HG03520 (cell line): ENCODE results near the gene KIAA1958.
"Not testable (repeated sequence)": the region's sequence is repeated elsewhere in the genome, so short reads cannot be mapped to it uniquely, and the experiment has no call there.

Experiments used
- ATAC-seq: cut with Tn5 transposase; IDR thresholded peaks from one replicate; pipeline ENCODE4 v1.9.1; 2021; ENCODE audit warnings: mild to moderate bottlenecking, moderate library complexity; ENCODE audit not compliant: unreplicated experiment

Gene KIAA1958

DNA sequence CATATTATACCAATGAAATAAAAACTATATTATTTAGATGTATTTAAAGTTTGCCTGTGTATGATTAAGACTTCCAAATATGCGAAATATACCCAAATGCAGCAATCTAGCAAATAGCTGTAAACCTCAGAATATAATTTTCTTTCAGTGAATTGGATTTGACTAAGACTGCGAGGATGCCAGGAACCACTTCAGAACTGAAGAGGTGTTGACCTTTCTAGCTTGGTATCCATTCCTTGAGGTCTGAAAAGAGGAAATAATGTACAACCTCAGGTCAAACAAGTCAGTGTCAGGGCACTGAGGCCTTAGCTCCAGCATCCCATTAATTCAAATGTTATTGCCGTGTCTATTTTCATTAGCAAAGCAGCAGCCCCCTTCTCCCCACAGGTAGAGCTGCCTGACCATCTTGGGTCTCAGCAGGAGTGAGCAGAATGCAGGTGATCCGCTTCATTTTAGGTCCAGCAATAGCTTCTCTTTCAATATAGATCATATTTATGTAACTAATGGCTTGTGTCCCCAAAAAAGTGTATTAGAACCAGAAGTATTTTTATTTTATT, 100.0 kb downstream of the KIAA1958 start:
- no peak for ATAC-seq

DNA sequence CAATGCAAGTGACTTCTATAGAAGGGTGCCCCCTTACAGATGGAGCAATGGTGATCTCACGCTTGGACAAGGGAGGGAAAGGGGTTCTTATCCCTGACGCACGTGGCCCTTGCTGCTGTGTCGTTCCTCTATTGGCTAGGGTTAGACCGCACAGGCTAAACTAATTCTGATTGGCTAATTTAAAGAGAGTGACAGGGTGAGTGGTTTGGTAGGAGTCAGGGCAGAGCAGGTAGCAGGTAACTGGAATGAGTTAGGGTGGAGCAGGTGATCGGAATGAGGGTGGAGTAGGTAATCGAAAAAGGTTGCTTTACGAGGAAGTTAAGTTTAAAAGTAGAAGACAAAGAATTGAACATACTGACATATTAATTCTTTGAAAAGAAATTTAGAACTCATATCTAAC, 105.2 kb downstream of the KIAA1958 start:
- ATAC-seq: not testable (repeated sequence)

DNA sequence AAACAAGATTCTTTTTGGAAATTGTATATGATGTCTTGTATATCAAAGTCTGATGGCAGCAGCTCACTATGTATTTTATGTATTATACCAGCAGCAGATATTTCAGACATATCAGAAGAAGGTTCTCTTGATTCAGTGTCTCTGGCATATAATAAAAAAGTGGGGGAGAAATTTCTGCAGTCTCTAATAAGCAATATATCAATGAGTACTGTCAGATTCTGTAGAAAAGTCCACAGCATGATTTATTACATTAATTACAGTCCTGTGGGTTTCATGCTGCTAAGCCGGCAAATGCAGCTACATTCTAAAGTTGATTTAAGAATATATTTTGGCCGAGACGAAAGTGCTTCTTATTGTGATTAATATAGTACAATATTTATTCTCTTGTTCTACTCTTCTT, 113.1 kb downstream of the KIAA1958 start:
- no peak for ATAC-seq

DNA sequence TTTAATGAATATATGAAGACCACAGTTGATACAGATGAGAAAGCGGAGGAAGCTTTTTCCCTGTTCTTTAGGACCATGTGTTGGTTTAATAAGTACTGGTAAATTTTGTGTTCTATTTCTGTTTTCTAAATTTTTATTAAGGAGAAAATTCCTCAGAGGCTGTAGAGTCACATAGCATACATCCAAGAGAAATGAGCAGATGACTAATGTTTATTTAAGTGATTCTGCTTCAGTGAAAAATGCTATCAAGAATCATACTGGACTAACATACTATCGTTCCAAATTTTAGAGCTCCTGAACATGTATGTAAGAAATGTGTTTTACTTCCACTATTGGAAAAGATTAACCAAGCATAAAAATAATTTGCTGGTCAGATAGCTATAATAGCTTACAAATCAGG, 115.0 kb downstream of the KIAA1958 start:
- no peak for ATAC-seq

DNA sequence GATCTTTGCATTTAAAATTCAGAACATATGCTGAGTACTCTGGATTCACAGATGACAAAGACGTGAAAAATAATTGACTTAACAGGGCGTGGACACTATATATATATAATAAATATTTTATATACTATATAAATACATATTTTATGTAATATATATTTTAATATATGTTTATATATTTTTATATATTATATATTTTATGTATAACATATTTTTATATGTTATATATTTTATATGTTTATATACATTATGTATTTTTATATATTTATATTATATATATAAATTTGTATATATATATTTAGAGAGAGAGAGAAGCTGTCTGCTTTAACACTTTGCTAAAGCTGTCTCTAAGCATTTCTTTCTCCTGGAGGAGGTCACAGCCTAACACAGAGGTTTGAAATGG, 118.2 kb downstream of the KIAA1958 start:
- ATAC-seq: no peak

DNA sequence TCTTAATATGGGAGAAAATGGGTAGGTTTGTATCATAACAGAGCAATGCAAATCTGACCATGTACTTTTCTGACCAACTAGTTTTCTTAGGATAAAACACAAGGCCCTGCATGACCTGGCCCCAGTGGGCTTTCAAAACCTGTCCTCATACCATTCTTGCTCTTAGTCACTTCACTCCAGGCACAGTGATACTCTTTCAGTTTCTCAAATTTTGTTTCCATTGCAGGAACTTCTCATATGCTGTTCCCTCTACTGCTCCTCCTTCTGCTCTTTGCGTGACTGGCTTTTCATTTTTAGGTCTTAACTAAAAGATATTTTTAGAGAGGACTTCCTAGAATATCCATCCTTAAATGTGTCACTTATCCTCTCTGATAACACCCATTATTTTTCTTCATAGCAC, 118.9 kb downstream of the KIAA1958 start:
- peak; percentile 79 for ATAC-seq

DNA sequence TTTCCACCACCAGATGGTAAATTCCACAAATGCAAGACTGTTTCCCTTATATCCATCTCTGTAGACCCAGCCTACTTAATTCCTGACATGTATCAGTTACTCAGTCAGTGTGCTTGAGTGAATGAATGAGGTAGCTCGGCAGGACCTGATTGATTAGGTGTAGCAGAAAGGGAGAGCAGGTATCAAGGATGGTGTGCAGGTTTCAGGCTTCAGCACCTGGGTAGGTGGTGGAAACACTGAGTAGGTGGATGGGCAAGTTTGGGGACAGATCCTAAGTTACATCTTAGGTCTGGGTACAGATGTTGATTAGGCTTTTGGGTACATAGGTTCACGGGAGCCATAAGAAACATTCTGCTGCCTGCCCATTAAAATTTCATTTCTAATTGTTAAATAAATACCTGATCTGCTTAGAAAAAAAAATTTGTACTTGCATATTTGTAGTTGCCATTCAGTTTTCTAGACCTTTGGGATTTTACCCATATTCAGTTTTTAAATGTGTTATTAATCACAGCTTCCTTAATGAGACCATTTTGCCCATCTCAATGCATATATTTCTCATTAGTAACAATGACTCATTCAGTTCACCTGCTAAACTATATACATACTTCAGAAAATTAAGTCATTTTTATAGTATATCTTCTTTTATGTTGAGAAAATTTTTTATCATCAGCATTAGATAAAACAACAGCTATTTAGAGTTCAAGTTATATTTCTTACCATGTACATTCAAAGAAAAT, 119.5 kb downstream of the KIAA1958 start:
- ATAC-seq: peak; percentile 8

DNA sequence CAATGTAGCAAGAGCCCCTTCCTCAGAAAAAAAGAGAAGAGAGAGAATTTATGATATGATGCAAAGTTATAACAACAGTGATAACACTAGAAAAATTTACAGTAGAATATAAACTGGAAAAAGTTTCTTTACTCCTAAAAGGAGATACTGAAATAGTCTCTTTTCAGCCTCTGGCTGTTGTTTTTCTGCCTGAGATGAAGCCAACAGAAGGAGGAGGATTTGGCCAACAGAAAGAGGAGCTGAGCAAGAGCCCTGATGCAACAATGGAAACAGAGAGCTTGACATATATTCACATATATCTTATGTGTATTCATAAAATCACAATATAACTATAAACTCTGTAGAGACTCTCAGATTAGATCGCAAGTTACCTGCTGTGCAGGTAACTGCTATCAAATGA, 122.2 kb downstream of the KIAA1958 start:
- ATAC-seq: no peak

DNA sequence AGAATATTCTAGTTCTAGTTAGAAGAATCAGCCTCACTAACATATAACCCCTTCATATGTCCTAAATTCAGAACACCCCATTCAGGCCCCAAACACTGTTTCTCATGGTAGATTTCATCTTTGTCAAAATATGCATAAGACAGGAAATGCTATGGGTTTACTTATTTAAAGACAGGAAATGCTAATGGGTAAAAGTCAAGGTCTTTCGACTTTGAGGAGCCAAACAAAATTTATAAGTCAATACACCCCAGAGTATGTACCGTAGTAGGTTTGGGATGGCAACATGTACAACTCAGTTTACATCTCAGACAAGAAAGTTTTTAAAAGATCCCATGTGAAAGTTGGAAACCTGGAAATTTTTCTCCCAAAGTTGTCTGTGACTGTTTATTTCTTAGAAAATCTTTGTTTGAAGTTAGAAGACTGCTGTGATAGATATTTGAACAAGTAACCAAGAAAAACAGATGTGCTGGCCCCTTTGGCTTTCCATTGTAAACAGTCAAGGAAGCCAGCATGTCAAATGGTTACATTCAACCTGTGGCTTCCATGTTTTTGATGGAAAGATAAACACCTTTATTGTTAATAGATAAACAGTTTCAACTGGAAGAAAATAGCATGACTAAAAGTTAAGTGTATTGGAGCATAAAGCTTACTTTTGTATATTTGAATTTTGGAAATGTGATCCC, 129.1 kb downstream of the KIAA1958 start:
- no peak for ATAC-seq

DNA sequence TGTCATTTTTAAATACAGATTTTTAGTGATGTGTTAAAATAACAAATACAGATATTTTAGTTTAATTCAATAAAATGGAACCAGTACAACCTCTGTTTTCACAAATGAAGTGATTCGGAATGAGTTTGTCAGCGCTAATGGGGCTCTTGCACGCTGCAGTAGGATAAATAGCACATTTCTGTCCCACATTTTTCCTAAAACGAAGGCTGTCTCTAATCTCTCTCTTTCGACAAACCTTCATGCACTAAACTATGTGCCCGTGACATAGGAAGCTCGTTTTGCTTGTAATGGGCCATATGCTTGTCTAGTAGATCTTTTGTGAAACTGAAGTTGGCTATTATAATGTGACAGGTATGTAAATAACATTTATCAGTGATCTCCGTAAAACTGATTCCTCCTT, 130.7 kb downstream of the KIAA1958 start:
- no peak for ATAC-seq

DNA sequence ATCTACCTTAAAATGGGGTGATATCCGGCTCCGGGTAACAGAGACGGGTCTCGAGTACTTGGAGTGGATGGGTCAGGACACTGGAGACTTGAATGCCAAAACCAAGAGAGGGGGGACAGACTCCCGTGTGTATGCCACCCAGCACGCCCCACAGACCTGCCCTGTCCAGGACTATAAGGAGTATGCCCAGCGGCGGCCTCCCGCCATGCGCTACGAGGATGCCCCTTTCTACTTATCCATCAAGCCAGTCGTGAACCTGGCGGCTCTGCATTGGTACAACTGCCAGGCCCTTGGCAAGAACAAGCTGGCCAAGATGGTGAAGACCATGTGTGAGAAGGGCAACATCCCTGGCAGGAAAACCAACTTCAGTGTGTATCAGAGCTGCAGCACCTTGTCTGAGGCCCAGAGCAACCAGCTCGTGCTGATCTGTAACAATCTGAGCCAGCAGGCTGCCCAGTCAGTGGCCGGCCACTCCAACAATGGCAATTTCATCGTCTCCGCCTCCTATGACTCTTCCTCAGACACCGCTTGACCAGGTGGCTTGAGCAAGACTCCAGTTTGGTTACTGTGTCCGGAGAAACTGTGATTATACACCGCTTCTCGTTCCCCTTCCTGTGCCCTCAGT, 131.9 kb downstream of the KIAA1958 start:
- ATAC-seq: no peak

DNA sequence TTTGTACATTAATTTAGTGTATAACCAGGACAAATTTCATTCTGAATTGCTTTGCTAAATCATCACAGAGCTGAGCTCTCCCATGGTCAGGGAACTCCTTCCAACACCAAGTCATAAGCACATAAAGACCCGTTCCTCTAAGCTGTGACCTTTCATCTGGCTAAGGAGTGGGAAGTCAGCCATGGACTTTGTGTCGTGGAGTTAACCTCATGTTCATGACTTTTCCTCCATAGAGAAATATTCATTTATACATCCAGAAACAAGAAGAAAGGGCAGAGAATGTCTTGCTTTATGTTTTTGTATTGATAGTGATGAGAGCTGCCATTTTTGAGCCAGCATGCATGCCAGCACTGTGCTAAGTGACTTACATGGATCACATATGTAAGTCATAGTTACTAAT, 133.8 kb downstream of the KIAA1958 start:
- no peak for ATAC-seq

DNA sequence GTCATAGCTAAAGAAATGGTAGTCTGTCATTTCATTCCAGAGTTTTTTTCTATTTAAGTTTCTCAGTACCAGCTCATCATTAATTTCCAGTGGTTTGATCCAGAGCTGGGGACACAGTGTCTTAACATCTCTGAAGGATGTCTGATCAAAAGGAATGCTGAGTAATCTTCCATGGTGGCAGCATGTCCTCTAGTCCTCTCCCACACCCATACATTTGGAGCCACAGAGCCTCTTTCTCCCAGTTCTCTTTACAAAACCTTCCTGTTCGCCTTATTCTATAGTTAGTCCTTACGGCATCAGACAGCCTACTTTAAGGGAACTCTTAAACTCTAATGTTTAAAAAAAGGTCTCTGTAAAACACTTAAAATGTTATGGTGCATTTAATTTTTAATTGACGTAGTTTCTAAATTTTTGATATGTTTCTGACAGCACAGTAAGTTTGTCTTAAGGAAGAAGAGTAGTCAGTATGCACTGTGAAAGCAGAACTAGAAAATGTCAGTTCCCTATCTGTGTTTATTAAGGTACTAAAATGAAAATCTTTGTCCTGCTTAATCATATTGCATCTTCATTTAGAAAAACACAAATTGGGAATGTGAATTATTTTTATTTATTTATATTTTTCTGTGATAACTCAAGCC, 134.5 kb downstream of the KIAA1958 start:
- no peak for ATAC-seq

DNA sequence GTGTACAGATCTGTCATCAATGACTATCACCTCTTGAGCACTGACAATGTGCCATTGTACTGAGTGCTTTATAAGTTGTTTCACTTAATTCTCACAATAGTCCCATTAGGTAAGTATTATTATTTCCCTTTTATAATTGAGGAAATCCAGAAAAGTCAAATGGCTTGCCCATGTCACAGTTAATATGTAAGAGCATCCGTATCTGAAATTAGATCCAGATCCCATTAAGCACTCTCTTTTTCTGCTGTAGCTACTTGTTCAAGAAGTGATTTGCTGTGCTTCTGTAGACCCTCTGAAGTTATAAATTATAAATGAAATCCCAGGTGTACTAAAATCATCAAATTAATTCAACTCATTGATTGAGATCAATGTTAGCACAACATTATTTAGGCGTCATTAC, 136.6 kb downstream of the KIAA1958 start:
- ATAC-seq: no peak

DNA sequence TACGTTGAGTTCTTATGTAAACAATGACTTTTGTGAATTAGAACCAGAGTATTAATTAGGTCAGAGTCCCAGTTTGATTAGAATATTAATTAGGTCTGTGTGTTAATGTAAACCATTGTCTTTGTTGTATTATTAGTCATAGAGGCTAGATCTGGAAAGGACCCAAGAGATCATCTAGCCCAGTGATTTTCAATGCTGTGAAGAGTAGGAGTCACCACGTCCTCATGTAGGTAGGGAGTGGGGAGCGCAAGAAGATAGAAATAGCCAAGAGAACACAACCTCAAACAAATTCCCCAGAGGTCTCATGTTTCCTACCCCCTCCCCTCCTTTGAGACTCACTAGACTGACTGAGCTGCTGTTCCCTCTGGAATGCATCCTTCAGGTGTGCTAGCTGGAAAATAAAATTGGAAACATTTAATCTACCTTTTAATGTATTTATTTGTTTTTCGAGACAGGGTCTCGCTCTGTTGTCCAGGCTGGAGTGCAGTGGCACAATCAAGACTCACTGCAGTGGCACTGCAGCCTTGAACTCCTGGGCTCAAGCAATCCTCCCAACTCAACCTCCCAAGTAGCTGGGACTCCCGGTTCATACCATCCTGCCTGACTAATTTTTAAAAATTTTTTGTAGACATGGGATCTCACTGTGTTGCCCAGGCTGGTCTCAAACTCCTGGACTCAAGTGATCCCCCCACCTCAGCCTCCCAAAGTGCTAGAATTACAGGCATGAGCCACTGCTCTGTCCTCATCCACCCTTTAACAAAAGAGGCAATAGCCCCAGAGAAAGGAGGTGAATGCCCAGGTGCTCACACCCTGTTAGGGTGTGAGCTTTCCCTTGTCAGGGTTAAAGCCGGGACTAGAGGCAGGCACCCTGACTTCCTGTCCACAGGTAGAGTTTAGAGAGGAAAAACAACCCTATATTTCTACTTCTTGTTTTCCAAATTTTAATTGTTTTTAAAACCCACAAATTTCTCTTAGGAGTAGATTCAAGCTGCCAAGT, 138.4 kb downstream of the KIAA1958 start:
- ATAC-seq: no peak

DNA sequence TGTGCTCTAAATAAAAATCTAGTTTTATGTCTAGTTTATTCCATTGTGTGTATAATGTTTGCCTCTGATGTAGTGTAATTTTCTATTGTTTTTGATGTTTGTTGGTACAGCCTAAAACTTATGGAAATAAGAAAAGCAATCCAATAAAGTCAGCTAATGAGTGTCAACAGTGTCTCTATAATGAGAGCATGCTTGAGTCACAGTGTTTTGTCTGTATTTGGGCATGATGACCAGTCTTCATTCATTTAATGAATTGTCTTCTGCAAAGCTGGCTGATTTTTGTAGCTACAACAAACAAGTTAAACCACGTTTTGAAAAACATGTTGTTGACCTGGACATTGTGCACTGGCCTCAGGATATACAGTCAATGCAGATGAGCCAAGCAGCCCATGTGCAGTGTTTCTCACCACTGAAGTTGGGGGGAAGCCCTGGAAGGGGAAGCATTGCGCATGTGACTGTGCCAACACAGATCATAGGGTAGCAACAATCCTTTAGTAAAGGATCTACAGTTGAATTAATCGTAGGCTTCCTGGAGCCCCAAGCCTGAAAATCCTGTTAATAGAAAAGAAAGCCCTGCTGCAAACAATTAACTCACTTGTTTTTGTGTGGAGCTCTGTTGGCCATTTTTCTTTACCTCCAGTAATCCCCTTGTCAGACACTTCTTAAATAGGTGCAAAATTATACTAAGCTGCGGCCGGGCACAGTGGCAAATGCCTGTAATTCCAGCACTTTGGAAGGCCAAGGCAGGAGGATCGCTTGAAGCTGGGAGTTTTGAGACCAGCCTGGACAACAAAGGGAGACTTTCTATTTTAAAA, 143.3 kb downstream of the KIAA1958 start:
- no peak for ATAC-seq

DNA sequence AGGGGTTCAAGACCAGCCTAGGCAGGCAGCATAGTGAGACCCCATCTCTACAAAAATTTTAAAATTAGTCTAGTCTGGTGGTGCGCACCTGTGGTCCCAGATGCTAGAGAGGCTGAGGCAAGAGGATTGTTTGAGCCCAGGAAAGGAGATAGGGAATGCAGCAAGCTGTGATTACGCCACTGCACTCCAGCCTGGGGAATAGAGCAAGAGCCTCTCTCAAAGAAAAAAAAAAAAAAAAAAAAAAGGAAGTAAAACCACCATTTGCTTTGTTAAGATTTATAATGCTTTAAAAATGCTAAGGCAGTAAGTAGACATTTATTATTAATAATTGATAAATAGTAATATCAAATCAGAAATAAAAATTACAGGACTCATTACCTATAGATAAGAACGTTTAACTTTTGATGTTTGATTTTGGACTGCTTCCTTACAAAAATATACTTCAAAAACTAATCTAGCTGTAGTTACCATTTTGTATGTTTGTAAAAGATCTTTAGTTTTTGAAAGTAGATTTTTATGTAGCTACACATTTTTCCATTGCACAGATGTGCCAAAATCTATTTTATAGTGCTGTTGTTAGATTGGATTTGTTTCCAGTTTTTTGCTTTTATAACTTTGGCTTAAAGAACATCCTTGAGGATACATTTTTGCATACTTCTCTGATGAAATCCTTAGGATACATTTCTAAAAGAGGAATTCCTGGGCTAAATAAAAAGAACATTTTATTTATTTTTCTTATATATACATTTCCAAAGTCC, 144.9 kb downstream of the KIAA1958 start:
- ATAC-seq: no peak

DNA sequence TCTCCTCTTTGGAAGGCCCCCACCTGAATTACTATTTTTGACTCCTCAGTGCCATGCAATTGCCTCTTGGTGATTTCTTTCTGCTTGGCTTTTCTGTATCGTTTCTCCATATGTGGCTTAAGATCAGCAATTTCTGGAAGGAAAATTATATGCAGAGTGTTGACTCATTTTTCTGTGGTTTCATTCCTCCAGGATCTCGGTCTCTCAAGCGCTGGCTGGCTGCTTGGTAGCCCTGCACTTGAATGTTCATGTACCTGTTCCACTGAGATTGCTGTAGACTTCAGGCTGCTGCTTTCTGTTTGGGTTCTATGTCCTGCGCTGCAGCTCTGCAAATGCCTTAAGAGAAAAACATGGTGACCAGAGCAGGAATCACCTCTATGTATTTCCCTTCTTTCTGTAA, 153.7 kb downstream of the KIAA1958 start:
- ATAC-seq: no peak

DNA sequence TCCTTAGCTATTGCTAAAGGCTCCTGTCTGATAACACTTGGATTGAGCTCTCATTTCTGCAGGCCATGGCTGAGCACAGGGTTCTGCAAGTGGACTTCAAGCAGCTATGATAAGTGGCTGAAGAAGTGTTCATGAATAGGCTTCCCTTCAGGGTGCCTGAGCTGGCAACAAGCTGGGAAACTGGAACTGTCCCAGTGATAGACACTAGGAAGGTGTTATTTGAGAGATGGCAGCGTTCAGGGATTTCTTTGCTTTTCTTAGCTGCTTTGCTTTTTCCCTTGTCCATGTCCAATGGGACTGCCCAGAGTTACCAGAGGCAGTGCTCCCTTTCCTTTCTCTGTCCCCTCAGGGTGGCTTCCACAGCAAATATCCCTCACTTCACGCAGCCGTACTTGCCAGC, 155.5 kb downstream of the KIAA1958 start:
- no peak for ATAC-seq
